Caco-2 (cell line): ENCODE data around the gene ZNF37A. TPM values are rescaled to one million over a fixed set of nuclear protein-coding genes. Genes with fewer than 3 reads are reported as not detected.
A peak's percentile ranks its signal among the peaks of the same experiment; 100 is the strongest.

Experiments
- BruUV-seq: library from RNA; stranded (reverse); fragments of 400-500 nt; replicated peaks from 2 replicates; lab custom pipeline; 2021; lab: Mats Ljungman, UMichigan
- CTCF ChIA-PET: fragments of 300-600 bp; sonication (Branson Sonifier 250); formaldehyde crosslinking; loops from one replicate; lab custom pipeline; 2022; ENCODE audit warnings: antibody characterized with exemption; lab: Charles Lee
- POLR2A ChIA-PET: fragments of 300-600 bp; sonication (Branson Sonifier 250); formaldehyde crosslinking; loops from one replicate; lab custom pipeline; 2022; ENCODE audit warnings: antibody characterized with exemption; lab: Charles Lee
- DNase-seq, 2 experiments: peaks; one replicate each; pipeline versions ENCODE4 v3.0.0 to v3.0.0-alpha.2; 2020 to 2022
- H3K27me3 ChIP-seq: replicated peaks from 2 replicates; pipeline ENCODE4 v1.6.0; 2011; ENCODE audit warnings: low read length; ENCODE audit not compliant: control insufficient read depth, insufficient read depth
- H3K36me3 ChIP-seq: 2 replicates; pipeline ENCODE4 v1.5.1; 2011; ENCODE audit warnings: low read length; ENCODE audit not compliant: control insufficient read depth, insufficient read depth
- H3K4me1 ChIP-seq: fragments of 250-450 bp; sonication (Bioruptor Pico); 2 replicates; pipeline ENCODE4 v1.5.1; 2020; ENCODE audit warnings: mild to moderate bottlenecking
- H3K4me3 ChIP-seq: 2 replicates; pipeline ENCODE4 v1.5.1; 2011; ENCODE audit warnings: low read depth, mild to moderate bottlenecking, control low read depth, low read length
- H3K9me3 ChIP-seq: fragments of 250-450 bp; sonication (Bioruptor Pico); 2 replicates; pipeline ENCODE4 v1.5.1; 2020; ENCODE audit warnings: mild to moderate bottlenecking, moderate library complexity
- H3K27ac Mint-ChIP-seq: one replicate; pipeline ENCODE4 v1.8.0; 2022; ENCODE audit warnings: mixed read lengths; ENCODE audit not compliant: unreplicated experiment
- H3K27me3 Mint-ChIP-seq: one replicate; pipeline ENCODE4 v1.8.0; 2022; ENCODE audit warnings: mixed read lengths; ENCODE audit not compliant: insufficient read depth, unreplicated experiment
- H3K36me3 Mint-ChIP-seq: one replicate; pipeline ENCODE4 v1.8.0; 2022; ENCODE audit warnings: mild to moderate bottlenecking, mixed read lengths; ENCODE audit not compliant: insufficient read depth, unreplicated experiment
- H3K4me1 Mint-ChIP-seq: one replicate; pipeline ENCODE4 v1.8.0; 2022; ENCODE audit warnings: low read depth, mixed read lengths; ENCODE audit not compliant: unreplicated experiment
- H3K4me3 Mint-ChIP-seq: one replicate; pipeline ENCODE4 v1.8.0; 2022; ENCODE audit warnings: mild to moderate bottlenecking, moderate library complexity, mixed read lengths; ENCODE audit not compliant: unreplicated experiment
- H3K9me3 Mint-ChIP-seq: one replicate; pipeline ENCODE4 v1.8.0; 2022; ENCODE audit warnings: mixed read lengths; ENCODE audit not compliant: unreplicated experiment
- intact Hi-C: fragments of 100-400 bp; cut with micrococcal nuclease; formaldehyde crosslinking; loops from one replicate; pipeline ENCODE4 v1.10.0; 2022; ENCODE audit not compliant: unreplicated experiment
- total RNA-seq: library from RNA; stranded (reverse); gene quantifications from 2 replicates; pipeline ENCODE4 v1.2.3, GENCODE V29; 2022
- TF ChIP-seq, protein P1 (sequence below), 2 experiments: fragments of 200-600 bp in 1 of 2; IDR thresholded peaks; 1 replicate in 1 of 2; 2 replicates in 1 of 2; pipeline versions ENCODE4 v1.5.1 to v1.8.0; 2011 to 2022; ENCODE audit warnings: antibody characterized with exemption in 1 of 2, control low read depth in 1 of 2, inconsistent platforms in 1 of 2, low read depth in 1 of 2, low read length in 1 of 2, mild to moderate bottlenecking in 1 of 2, moderate library complexity in 1 of 2; ENCODE audit not compliant: insufficient read depth in 1 of 2, severe bottlenecking in 1 of 2, unreplicated experiment in 1 of 2

Gene ZNF37A
- total RNA-seq, 1 experiment from 2014 or later = 14.0 TPM

DNA sequence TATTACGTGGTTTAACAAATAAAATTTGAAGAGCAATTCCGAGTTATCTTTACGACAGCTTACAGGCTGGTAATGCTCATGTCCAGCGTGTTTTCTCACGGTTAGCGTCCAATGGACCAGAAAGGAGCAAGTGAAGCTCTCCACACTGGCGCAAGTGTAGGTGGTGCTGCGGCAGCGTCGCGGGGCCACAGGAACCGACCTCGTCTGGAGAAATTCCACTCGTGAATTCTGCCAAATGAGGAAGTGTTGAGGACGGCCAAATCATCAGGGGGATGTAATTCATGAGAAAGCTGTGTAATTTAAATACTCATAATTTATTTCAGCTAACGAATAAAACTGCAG is 350 bp upstream of the ZNF37A start:
- H3K27me3 ChIP-seq = no peaks in the 10 kb centered on the region
- Mint-ChIP-seq H3K4me1 (peaks cover 7% of the 10 kb centered on the region), H3K36me3 (peaks cover 30% of the 10 kb centered on the region), H3K4me3 (peak overlapping the region; percentile 86), H3K27ac (peak overlapping the region; percentile 88), H3K9me3 (no peaks in the 10 kb centered on the region), H3K27me3 (no peaks in the 10 kb centered on the region)
- TSS peak; percentile 94 for BruUV-seq
- TF ChIP-seq, protein P1, sequence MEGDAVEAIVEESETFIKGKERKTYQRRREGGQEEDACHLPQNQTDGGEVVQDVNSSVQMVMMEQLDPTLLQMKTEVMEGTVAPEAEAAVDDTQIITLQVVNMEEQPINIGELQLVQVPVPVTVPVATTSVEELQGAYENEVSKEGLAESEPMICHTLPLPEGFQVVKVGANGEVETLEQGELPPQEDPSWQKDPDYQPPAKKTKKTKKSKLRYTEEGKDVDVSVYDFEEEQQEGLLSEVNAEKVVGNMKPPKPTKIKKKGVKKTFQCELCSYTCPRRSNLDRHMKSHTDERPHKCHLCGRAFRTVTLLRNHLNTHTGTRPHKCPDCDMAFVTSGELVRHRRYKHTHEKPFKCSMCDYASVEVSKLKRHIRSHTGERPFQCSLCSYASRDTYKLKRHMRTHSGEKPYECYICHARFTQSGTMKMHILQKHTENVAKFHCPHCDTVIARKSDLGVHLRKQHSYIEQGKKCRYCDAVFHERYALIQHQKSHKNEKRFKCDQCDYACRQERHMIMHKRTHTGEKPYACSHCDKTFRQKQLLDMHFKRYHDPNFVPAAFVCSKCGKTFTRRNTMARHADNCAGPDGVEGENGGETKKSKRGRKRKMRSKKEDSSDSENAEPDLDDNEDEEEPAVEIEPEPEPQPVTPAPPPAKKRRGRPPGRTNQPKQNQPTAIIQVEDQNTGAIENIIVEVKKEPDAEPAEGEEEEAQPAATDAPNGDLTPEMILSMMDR (IDR thresholded peaks at IDR 0.05; ENCODE audit: insufficient read depth in 1 of 2, low read depth in 1 of 2, low read length in 1 of 2, severe bottlenecking in 1 of 2, unreplicated experiment in 1 of 2) = no peak
- peak overlapping the region; percentile 99 for H3K4me3 ChIP-seq
- peak in 1 of 2 experiments; percentile 46 for DNase-seq
- H3K4me1 ChIP-seq = peaks cover 9% of the 10 kb centered on the region; the same call in 1 of the 2 replicates
- CTCF ChIA-PET = no interaction called here
- H3K36me3 ChIP-seq = no peaks in the 10 kb centered on the region
- no peaks in the 10 kb centered on the region for H3K9me3 ChIP-seq
- intact Hi-C loops = loop anchor here (1.0 to 10.0 kb wide), 4 partner anchors 83 to 261 kb away; partner anchors contain the start of genes ZNF248, ZNF25 and ZNF33A
- POLR2A ChIA-PET = interaction anchor here (0.7 kb wide), 1 partner anchor 84 kb away, joined by 3 read pairs; no protein-coding TSS in a partner anchor

DNA sequence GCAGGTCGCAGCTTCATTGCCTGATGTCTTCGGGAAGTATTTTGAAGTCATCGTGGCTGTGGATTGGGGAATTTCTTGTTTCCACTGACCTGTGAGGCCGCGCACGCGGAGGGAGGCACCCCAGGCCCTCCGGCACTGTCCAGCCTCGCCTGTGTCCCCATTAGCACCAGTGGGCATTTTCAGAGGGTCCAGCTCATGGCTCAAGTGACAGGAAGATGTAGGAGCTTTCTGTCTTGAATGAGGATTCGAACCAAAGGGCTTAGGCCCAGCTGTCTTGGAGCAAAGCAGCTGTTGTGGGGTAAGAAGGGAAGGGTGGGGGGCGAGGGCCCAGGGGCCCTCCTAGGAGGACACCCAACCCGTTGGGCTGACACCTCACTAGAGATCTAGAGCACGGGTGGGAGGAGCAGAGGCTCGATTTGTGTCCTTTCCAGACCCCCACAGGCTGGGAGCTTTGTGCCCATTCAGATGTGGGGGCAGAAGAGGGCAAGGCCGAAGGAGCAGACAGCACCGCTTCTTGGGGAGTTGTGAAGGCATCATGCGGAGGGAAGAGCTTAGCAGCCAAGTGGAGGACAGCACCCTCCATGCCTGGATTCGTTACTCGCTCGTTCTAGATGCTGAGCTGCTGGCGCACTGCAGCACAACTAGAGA is 914 bp downstream of the ZNF37A start:
- Mint-ChIP-seq H3K36me3 (peaks cover 38% of the 10 kb centered on the region), H3K27me3 (no peaks in the 10 kb centered on the region), H3K9me3 (no peaks in the 10 kb centered on the region), H3K4me3 (peak overlapping the region; percentile 86), H3K4me1 (peaks cover 7% of the 10 kb centered on the region), H3K27ac (peak overlapping the region; percentile 88)
- H3K27me3 ChIP-seq = no peaks in the 10 kb centered on the region
- POLR2A ChIA-PET = no interaction called here
- no peaks in the 10 kb centered on the region for H3K9me3 ChIP-seq
- BruUV-seq = TSS peak; percentile 10
- peaks cover 9% of the 10 kb centered on the region; the same call in 1 of the 2 replicates for H3K4me1 ChIP-seq
- DNase-seq = no peak
- intact Hi-C loops = loop anchor here (1.0 to 10.0 kb wide), 4 partner anchors 85 to 260 kb away; partner anchors contain the start of genes ZNF248, ZNF25 and ZNF33A
- H3K4me3 ChIP-seq = peak overlapping the region; percentile 99
- TF ChIP-seq, protein P1 (IDR thresholded peaks at IDR 0.05; ENCODE audit: insufficient read depth in 1 of 2, low read depth in 1 of 2, low read length in 1 of 2, severe bottlenecking in 1 of 2, unreplicated experiment in 1 of 2) = no peak
- CTCF ChIA-PET = no interaction called here
- H3K36me3 ChIP-seq = no peaks in the 10 kb centered on the region; the same call in 1 of the 2 replicates

DNA sequence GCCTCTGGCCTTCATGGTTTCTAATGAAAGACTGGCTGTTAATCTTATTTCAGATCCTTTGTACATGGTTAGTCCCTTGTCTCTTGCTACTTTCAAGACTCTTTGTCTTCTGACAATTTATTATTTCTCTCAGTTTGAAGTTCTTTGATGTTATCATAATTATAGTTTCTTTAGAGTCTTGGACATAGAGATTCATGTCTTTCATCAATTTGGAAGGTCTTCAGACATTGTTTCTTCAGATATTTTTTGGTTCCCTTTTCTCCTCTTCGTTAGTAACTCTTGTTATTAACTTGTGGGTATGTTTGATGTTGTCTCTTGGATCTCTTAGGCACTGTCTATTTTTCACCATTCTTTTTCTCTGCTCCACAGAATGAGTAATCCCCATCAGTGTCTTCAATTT is 8.7 kb downstream of the ZNF37A start:
- Mint-ChIP-seq H3K27ac (no peak overlapping the region), H3K36me3 (peaks cover 58% of the 10 kb centered on the region), H3K4me1 (no peaks in the 10 kb centered on the region), H3K9me3 (peaks cover 38% of the 10 kb centered on the region), H3K4me3 (no peak overlapping the region), H3K27me3 (no peaks in the 10 kb centered on the region)
- Histone ChIP-seq H3K9me3 (peaks cover 14% of the 10 kb centered on the region), H3K27me3 (no peaks in the 10 kb centered on the region), H3K36me3 (peaks cover 2% of the 10 kb centered on the region; the same call in 1 of the 2 replicates), H3K4me3 (no peak overlapping the region), H3K4me1 (no peaks in the 10 kb centered on the region)
- no TSS peak for BruUV-seq
- ChIA-PET POLR2A (no interaction called here), CTCF (no interaction called here)
- TF ChIP-seq, protein P1 (IDR thresholded peaks at IDR 0.05; ENCODE audit: insufficient read depth in 1 of 2, low read depth in 1 of 2, low read length in 1 of 2, severe bottlenecking in 1 of 2, unreplicated experiment in 1 of 2) = no peak
- DNase-seq = no peak
- intact Hi-C loops = no loop called here
